Thoracic aorta (tissue), 2 donors: ENCODE results near the gene FETUB. TPM values are rescaled to one million over a fixed set of nuclear protein-coding genes. Genes with fewer than 3 reads are reported as not detected.

Experiments
- ATAC-seq: fragments of 150-250 bp; one replicate; pipeline ENCODE4 v1.8.0; 2017; ENCODE audit warnings: low read depth; ENCODE audit not compliant: insufficient number of reproducible peaks, low FRiP score
- DNase-seq: peaks from one replicate; pipeline ENCODE4 v3.0.0-alpha.2; 2020; ENCODE audit warnings: low spot score
- H3K27ac ChIP-seq, 2 donors: fragments of 200-600 bp; sonication (generic); 1 replicate in 1 of 2; 2 replicates in 1 of 2; pipeline ENCODE4 v1.5.1; 2016; ENCODE audit warnings: mild to moderate bottlenecking in 2 of 2, moderate library complexity in 2 of 2
- H3K27me3 ChIP-seq: fragments of 200-600 bp; sonication (generic); replicated peaks from 2 replicates; pipeline ENCODE4 v1.6.0; 2016; ENCODE audit warnings: mild to moderate bottlenecking; ENCODE audit not compliant: insufficient read depth
- H3K36me3 ChIP-seq: fragments of 200-600 bp; sonication (generic); one replicate; pipeline ENCODE4 v1.5.1; 2016
- H3K4me1 ChIP-seq, 2 donors: fragments of 200-600 bp; sonication (generic); 1 replicate in 1 of 2; 2 replicates in 1 of 2; pipeline versions ENCODE4 v1.5.1 to v1.6.0; 2016; ENCODE audit warnings: low read depth in 2 of 2, mild to moderate bottlenecking in 1 of 2; ENCODE audit not compliant: control insufficient read depth in 1 of 2
- H3K4me3 ChIP-seq: fragments of 200-600 bp; sonication (generic); 2 replicates; pipeline ENCODE4 v1.5.1; 2016; ENCODE audit warnings: mild to moderate bottlenecking
- H3K9me3 ChIP-seq: fragments of 200-600 bp; sonication (generic); 2 replicates; pipeline ENCODE4 v1.5.1; 2016
- total RNA-seq, 2 donors: library from RNA; depleted of rRNA; stranded (reverse); fragments of >200 nt; gene quantifications; one replicate each; pipeline versions ENCODE4 v1.1.0 to v1.2.3, GENCODE V29; 2016
- TF ChIP-seq, protein P1 (sequence below): fragments of 200-600 bp; sonication (generic); IDR thresholded peaks from one replicate; pipeline ENCODE4 v1.5.1; 2019; ENCODE audit warnings: antibody characterized with exemption

The FETUB gene
- total RNA-seq, 2 donors from 2014 or later: not detected

DNA sequence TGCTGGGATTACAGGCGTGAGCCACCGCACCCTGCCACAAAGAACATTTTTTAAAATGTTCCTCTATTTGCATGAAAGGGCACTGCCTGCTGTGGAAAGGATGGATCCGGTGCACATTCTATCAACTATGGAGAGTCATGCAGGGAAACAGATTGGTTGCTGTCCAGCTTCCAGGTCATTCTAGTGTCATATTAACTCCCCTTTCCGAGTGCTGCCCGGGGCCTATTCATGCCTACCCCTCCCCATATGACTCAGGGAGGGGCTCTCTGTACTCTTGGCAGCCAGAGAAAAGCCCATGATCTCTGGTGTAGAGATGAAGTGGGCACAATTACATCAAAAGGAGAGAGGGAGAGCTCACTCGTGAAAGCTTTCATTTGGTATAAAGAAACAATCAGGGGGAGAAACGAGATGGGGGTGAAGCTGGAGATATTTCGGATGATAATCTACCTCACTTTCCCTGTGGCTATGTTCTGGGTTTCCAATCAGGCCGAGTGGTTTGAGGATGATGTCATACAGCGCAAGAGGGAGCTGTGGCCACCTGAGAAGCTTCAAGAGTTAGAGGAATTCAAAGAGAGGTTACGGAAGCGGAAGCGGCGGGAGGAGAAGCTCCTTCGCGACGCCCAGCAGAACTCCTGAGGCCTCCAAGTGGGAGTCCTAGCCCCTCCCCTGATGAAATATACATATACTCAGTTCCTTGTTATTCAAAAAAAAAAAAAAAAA lies 43.5 kb upstream of the FETUB start:
- H3K4me1 ChIP-seq: peaks cover 0 to 5% of the 10 kb centered on the region in 2 donors
- no peak for ATAC-seq

DNA sequence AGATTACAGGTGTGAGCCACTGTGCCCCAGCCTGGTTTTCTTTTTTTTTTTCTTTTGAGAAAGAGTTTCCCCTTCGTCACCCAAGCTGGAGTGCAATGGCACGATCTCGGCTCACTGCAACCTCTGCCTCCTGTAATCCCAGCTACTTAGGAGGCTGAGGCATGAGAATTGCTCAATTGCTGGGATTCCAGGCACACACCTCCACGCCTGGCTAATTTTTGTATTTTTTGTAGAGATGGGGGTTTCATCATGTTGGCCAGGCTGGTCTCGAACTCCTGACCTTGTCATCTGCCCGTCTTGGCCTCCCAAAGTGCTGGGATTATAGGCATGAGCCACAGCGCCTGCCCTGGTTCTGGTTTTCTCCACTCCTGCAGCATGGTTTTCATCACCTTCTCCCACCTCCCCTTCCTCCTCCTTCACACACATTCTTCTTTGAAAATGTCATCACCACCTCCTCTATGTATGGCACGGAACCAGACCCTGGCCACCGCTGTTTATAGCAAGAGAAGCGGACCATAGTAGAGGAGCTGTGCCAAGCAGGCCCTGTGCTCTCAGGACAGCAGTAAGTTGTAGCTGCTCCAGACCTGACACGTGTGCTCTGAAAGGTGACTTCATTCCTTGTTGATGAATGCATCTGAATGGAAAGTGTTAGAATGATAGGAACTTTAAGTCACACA lies 42.0 kb upstream of the FETUB start:
- peak overlapping the region in 1 of 2 donors; percentile 60 for H3K27ac ChIP-seq
- no peaks in the 10 kb centered on the region for H3K36me3 ChIP-seq
- peak; percentile 10 for DNase-seq
- H3K4me1 ChIP-seq: peaks cover 0 to 5% of the 10 kb centered on the region in 2 donors
- ATAC-seq: peak; percentile 62
- H3K4me3 ChIP-seq: no peak overlapping the region
- no peaks in the 10 kb centered on the region for H3K9me3 ChIP-seq
- TF ChIP-seq, protein P1, sequence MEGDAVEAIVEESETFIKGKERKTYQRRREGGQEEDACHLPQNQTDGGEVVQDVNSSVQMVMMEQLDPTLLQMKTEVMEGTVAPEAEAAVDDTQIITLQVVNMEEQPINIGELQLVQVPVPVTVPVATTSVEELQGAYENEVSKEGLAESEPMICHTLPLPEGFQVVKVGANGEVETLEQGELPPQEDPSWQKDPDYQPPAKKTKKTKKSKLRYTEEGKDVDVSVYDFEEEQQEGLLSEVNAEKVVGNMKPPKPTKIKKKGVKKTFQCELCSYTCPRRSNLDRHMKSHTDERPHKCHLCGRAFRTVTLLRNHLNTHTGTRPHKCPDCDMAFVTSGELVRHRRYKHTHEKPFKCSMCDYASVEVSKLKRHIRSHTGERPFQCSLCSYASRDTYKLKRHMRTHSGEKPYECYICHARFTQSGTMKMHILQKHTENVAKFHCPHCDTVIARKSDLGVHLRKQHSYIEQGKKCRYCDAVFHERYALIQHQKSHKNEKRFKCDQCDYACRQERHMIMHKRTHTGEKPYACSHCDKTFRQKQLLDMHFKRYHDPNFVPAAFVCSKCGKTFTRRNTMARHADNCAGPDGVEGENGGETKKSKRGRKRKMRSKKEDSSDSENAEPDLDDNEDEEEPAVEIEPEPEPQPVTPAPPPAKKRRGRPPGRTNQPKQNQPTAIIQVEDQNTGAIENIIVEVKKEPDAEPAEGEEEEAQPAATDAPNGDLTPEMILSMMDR: no peak
- no peaks in the 10 kb centered on the region for H3K27me3 ChIP-seq

More for the DNA sequence above, 43.5 kb upstream of the FETUB start:
- no peaks in the 10 kb centered on the region for H3K36me3 ChIP-seq
- no peaks in the 10 kb centered on the region for H3K9me3 ChIP-seq
- H3K27ac ChIP-seq: no peak overlapping the region
- DNase-seq: no peak
- TF ChIP-seq, protein P1: no peak
- no peaks in the 10 kb centered on the region for H3K27me3 ChIP-seq
- no peak overlapping the region for H3K4me3 ChIP-seq

DNA sequence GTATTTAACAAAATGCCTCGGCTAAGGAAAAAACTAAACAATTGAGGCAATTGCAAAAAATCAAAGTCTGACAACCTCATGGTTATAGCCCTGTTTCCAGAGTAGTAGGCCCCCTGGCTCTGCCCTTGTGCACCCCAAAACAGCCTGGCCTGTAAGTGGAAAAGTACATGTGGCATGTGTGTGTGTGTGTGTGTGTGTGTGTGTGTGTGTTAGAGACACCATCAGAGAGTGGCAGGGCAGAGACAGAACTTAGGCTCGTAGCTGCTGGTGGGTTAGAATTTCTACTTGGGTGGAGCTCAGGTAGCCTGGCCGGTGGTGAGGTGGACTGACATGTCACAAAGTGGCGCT lies 41.4 kb upstream of the FETUB start:
- H3K4me3 ChIP-seq: no peak overlapping the region
- no peak for DNase-seq
- peak overlapping the region in 1 of 2 donors; percentile 60 for H3K27ac ChIP-seq
- ATAC-seq: no peak
- no peaks in the 10 kb centered on the region for H3K27me3 ChIP-seq
- peaks cover 0 to 5% of the 10 kb centered on the region in 2 donors for H3K4me1 ChIP-seq
- no peaks in the 10 kb centered on the region for H3K9me3 ChIP-seq
- TF ChIP-seq, protein P1: no peak
- no peaks in the 10 kb centered on the region for H3K36me3 ChIP-seq

DNA sequence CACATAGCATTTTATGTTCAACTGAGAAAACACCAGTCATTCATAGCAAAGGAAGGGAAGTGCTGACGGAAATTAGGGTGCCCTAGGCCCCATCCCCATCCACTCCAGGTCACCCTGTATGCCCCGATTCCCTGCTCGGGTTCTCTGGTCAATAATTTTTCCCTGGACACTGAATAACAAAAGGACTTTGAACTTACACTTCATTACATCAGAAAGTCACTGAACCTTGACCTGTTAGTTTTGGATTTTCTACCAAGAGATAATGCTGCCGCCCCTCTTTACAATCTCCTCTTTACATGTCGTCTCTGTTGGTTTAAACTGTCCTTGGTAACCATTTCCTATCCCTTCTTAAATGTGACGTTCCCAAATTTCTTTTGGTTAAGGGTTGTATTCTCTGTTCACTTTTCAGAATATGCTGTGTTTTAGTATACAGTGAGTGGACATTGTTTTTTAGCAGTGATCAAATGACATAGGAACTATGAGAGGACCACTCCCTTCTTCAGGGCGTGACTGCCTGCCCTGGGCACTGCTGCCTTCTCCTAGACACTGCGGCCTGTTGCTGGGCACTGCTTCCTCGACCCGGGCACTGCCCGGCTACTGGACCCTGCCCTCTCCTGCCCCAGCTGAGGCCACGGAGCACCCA lies 40.9 kb upstream of the FETUB start:
- Histone ChIP-seq H3K9me3 (no peaks in the 10 kb centered on the region), H3K27ac (peak overlapping the region in 1 of 2 donors; percentile 60), H3K36me3 (no peaks in the 10 kb centered on the region), H3K27me3 (no peaks in the 10 kb centered on the region), H3K4me1 (peaks cover 0 to 5% of the 10 kb centered on the region in 2 donors), H3K4me3 (no peak overlapping the region)
- DNase-seq: no peak
- TF ChIP-seq, protein P1: no peak
- no peak for ATAC-seq

DNA sequence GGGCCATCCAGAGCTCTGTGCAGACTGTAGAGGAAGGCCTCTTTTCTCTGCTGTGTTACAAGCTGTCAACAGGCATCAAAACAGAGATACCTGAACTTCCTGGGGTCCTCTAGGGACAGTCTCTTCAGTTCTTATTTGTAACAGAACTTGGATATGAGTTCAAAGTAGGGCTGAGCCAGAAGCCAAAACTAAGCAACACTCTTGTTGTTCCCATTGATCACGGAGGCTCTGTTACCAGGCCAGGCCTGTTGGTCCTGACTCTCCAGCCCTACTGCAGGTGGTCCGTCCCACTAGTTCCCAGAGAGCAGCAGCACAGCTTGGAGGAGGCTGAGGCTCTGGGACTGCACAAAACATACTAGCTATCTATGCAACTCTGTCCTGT lies 40.4 kb upstream of the FETUB start:
- no peak for DNase-seq
- Histone ChIP-seq H3K36me3 (no peaks in the 10 kb centered on the region), H3K27ac (no peak overlapping the region), H3K27me3 (no peaks in the 10 kb centered on the region), H3K9me3 (no peaks in the 10 kb centered on the region), H3K4me3 (no peak overlapping the region), H3K4me1 (peaks cover 0 to 5% of the 10 kb centered on the region in 2 donors)
- TF ChIP-seq, protein P1: no peak
- no peak for ATAC-seq
